ENCODE results near the gene PLCD1.
A peak's percentile ranks its signal among the peaks of the same experiment; 100 is the strongest.

The PLCD1 gene

DNA sequence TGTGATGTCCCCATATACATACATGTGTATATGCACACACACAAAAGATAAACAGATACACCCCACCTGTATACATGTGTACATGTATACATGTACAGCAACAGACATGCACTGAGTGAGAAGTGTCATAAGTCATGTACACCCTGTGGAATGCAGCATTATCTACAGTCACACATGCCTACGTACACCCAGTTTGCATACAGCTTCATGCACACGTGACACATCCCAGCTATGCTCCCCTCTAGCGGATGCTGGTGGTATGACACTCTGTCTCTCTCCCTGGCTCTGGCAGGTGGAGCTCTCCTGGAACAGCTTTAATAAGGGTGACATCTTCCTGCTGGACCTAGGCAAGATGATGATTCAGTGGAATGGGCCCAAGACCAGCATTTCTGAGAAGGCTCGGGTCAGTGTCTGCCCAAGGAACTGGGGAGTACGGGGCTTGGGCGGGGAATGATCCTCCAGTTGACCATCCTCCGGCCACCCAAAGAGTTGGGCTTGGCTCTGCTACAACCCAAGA is 32.6 kb downstream of the PLCD1 start:
- Histone ChIP-seq H3K27me3 (ENCODE audit: insufficient read depth, low read length, poor library complexity, severe bottlenecking) (no peaks in the 10 kb centered on the region), H3K9ac (ENCODE audit: low read depth, low read length, poor library complexity, severe bottlenecking) (no peak overlapping the region), H2AFZ (ENCODE audit: low read length) (no peak overlapping the region), H4K20me1 (ENCODE audit: insufficient read depth, low read length, poor library complexity, severe bottlenecking) (no peaks in the 10 kb centered on the region), H3K9me3 (ENCODE audit: insufficient read depth, low read depth, low read length) (no peaks in the 10 kb centered on the region), H3K4me3 (ENCODE audit: low read length, poor library complexity, severe bottlenecking) (no peak overlapping the region), H3K36me3 (ENCODE audit: insufficient read depth, low read length) (peaks cover 11% of the 10 kb centered on the region; the same call in 1 of the 2 replicates), H3K4me2 (ENCODE audit: low read depth, low read length, poor library complexity, severe bottlenecking) (no peak overlapping the region), H3K4me1 (ENCODE audit: insufficient read depth, low read length, poor library complexity, severe bottlenecking) (peaks cover 21% of the 10 kb centered on the region), H3K79me2 (ENCODE audit: insufficient read depth, low read length) (peaks cover 17% of the 10 kb centered on the region), H3F3A (ENCODE audit: low read depth) (no peaks in the 10 kb centered on the region), H3K9me2 (replicated peaks; ENCODE audit: low read depth, low read length) (no peaks in the 10 kb centered on the region)
- no peak for TF ChIP-seq EZH2phosphoT487 (IDR thresholded peaks at IDR 0.05; ENCODE audit: borderline replicate concordance)
- TF ChIP-seq CTCF (conservative IDR thresholded peaks at IDR 0.05; ENCODE audit: low read length) = peak; percentile 88

DNA sequence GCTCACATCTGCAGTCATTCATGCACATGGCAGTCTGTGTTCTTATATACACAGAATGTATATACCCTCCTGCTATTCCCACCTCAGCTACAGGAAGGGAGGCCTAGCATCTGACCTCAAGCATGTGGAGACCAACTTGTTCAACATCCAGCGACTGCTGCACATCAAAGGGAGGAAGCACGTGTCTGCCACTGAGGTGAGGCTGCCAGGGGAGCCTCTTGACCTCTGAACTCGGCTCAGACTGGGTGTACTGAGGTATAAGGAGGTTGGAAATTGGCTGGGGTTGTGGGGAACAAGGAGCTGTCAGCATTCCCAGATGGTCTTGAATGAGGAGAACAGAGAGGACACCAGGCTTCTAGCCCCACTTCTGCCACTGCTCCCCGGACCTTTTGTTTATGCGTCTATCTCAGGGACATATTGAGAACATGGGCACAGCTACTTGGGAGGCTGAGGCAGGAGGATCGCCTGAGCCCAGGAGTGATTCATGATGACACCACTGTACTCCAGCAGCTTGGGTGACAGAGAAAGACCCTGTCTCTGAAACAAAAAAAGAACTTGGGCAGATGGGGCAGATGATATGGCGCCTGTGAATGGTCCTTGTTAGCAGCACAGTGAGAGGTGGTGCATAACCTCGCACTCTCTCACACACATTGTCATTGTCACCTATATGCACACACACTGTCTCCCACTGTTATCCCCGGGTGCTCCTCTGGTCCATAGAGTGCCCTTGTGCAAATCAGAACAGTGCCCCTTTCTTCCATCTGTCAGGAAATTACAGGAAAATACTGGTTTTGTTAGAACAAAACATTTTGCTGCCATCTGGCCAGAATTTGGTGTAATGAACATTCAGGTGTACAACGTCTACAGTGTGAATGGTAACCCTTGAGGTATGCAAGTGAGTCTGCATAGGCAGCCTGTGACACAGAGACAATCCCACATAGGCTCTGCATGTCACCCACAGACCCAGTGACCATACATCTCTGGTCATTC is 33.5 kb downstream of the PLCD1 start:
- no peaks in the 10 kb centered on the region for H3F3A ChIP-seq (ENCODE audit: low read depth)
- H3K9me2 ChIP-seq (replicated peaks; ENCODE audit: low read depth, low read length) = no peaks in the 10 kb centered on the region
- H3K4me3 ChIP-seq (ENCODE audit: low read length, poor library complexity, severe bottlenecking) = peak overlapping the region; percentile 90
- peaks cover 17% of the 10 kb centered on the region for H3K79me2 ChIP-seq (ENCODE audit: insufficient read depth, low read length)
- peaks cover 5% of the 10 kb centered on the region; the same call in 1 of the 2 replicates for H3K36me3 ChIP-seq (ENCODE audit: insufficient read depth, low read length)
- no peak overlapping the region for H2AFZ ChIP-seq (ENCODE audit: low read length)
- TF ChIP-seq CTCF (conservative IDR thresholded peaks at IDR 0.05; ENCODE audit: low read length) = no peak
- no peak for TF ChIP-seq EZH2phosphoT487 (IDR thresholded peaks at IDR 0.05; ENCODE audit: borderline replicate concordance)
- no peaks in the 10 kb centered on the region for H3K27me3 ChIP-seq (ENCODE audit: insufficient read depth, low read length, poor library complexity, severe bottlenecking)
- no peaks in the 10 kb centered on the region for H4K20me1 ChIP-seq (ENCODE audit: insufficient read depth, low read length, poor library complexity, severe bottlenecking)
- peaks cover 21% of the 10 kb centered on the region for H3K4me1 ChIP-seq (ENCODE audit: insufficient read depth, low read length, poor library complexity, severe bottlenecking)
- peak overlapping the region; percentile 81 for H3K9ac ChIP-seq (ENCODE audit: low read depth, low read length, poor library complexity, severe bottlenecking)
- H3K4me2 ChIP-seq (ENCODE audit: low read depth, low read length, poor library complexity, severe bottlenecking) = peak overlapping the region; percentile 69
- no peaks in the 10 kb centered on the region for H3K9me3 ChIP-seq (ENCODE audit: insufficient read depth, low read depth, low read length)

DNA sequence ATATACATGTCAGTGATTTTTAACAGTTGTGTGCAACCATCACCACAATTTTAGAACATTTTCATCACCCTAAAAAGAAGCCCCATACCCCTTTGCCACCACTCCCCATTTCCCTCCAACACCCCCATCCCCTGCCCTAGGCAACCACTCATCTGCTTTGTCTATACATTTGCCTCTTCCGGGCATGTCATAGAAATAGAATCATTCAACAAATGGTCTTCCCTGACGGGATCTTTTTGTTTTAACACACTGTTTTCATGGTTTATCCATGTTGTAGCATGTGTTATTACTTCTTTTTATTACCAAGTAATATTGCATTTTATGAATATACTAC is 34.8 kb downstream of the PLCD1 start:
- Histone ChIP-seq H3K9me3 (ENCODE audit: insufficient read depth, low read depth, low read length) (no peaks in the 10 kb centered on the region), H4K20me1 (ENCODE audit: insufficient read depth, low read length, poor library complexity, severe bottlenecking) (no peaks in the 10 kb centered on the region), H3K9me2 (replicated peaks; ENCODE audit: low read depth, low read length) (no peaks in the 10 kb centered on the region), H3K4me2 (ENCODE audit: low read depth, low read length, poor library complexity, severe bottlenecking) (peak overlapping the region; percentile 69), H3K4me3 (ENCODE audit: low read length, poor library complexity, severe bottlenecking) (peak overlapping the region; percentile 90), H3K9ac (ENCODE audit: low read depth, low read length, poor library complexity, severe bottlenecking) (peak overlapping the region; percentile 81), H3F3A (ENCODE audit: low read depth) (no peaks in the 10 kb centered on the region), H3K36me3 (ENCODE audit: insufficient read depth, low read length) (peaks cover 3% of the 10 kb centered on the region; the same call in 1 of the 2 replicates), H3K79me2 (ENCODE audit: insufficient read depth, low read length) (peaks cover 17% of the 10 kb centered on the region), H2AFZ (ENCODE audit: low read length) (peak overlapping the region; percentile 94; the same call in 1 of the 2 replicates), H3K27me3 (ENCODE audit: insufficient read depth, low read length, poor library complexity, severe bottlenecking) (no peaks in the 10 kb centered on the region), H3K4me1 (ENCODE audit: insufficient read depth, low read length, poor library complexity, severe bottlenecking) (peaks cover 21% of the 10 kb centered on the region)
- no peak for TF ChIP-seq CTCF (conservative IDR thresholded peaks at IDR 0.05; ENCODE audit: low read length)
- TF ChIP-seq EZH2phosphoT487 (IDR thresholded peaks at IDR 0.05; ENCODE audit: borderline replicate concordance) = no peak
